GM12874 (cell line): ENCODE measurements around the gene XPO5.

Source experiments
- TF ChIP-seq, protein P1 (sequence below): IDR thresholded peaks from 2 replicates; pipeline ENCODE4 v1.5.1; 2011; ENCODE audit warnings: low read depth, mild to moderate bottlenecking, control low read depth, low read length, moderate library complexity; ENCODE audit not compliant: insufficient read depth

The XPO5 gene

DNA sequence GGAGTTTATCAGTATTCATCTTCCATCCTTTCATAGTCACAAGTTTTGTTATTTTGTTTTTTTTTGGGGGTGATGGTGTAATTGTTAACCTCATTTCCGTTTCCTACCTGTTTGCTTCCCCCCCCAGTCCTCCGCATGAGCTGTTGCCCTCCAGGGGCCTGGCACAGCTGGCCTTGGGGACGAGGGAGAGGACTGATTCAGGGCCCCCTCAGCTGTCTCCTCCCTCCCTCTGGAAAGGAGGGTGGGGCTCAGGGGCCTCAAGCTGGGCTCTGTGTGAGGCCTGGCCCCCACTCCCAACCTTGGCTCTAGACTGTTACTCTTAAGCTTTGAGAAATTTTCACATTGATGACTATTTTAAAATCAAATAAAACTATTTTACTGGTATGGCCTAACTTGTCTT, 69.7 kb downstream of the XPO5 start:
- TF ChIP-seq, protein P1, sequence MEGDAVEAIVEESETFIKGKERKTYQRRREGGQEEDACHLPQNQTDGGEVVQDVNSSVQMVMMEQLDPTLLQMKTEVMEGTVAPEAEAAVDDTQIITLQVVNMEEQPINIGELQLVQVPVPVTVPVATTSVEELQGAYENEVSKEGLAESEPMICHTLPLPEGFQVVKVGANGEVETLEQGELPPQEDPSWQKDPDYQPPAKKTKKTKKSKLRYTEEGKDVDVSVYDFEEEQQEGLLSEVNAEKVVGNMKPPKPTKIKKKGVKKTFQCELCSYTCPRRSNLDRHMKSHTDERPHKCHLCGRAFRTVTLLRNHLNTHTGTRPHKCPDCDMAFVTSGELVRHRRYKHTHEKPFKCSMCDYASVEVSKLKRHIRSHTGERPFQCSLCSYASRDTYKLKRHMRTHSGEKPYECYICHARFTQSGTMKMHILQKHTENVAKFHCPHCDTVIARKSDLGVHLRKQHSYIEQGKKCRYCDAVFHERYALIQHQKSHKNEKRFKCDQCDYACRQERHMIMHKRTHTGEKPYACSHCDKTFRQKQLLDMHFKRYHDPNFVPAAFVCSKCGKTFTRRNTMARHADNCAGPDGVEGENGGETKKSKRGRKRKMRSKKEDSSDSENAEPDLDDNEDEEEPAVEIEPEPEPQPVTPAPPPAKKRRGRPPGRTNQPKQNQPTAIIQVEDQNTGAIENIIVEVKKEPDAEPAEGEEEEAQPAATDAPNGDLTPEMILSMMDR = no peak

DNA sequence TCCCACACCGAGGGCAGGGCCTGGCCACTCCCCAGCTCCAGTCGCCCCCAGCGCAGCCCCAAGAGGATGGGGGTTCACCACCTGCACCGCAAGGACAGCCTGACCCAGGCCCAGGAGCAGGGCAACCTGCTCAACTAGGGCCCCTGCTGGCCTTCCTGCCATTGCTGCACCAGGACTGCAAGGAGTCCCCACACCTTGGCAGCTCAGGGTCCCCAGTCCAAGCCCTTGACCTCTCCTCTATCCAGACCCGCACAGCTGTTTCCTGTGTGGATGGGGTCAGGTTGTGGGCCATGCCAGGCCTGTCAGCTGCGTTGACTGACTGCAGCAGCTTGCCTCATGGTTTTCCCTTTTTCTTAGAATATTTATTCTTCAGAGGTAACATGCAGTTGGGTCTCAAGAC, 70.1 kb downstream of the XPO5 start:
- TF ChIP-seq, protein P1 = no peak

DNA sequence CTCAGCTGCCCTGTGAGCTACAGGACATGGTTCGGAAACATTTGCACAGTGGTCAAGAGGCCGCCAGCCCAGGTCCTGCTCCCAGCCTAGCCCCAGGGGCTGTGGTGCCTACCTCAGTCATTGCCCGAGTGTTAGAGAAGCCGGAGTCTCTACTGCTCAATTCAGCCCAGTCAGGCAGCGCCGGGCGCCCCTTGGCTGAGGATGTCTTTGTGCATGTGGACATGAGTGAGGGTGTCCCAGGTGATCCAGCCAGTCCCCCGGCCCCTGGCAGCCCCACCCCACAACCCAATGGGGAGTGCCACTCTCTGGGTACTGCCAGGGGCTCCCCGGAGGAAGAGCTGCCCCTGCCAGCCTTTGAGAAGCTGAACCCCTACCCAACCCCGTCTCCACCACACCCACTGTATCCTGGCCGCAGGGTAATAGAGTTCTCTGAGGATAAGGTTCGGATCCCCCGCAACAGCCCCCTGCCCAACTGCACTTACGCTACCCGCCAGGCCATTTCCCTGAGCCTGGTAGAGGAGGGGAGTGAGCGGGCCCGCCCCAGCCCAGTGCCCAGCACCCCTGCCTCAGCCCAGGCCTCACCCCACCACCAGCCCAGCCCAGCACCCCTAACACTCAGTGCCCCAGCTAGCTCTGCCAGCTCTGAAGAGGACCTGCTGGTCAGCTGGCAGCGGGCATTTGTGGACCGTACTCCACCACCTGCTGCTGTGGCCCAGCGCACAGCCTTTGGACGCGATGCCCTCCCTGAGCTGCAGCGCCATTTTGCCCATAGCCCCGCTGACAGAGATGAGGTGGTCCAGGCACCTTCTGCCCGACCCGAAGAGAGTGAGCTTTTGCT, 70.9 kb downstream of the XPO5 start:
- TF ChIP-seq, protein P1 = no peak

DNA sequence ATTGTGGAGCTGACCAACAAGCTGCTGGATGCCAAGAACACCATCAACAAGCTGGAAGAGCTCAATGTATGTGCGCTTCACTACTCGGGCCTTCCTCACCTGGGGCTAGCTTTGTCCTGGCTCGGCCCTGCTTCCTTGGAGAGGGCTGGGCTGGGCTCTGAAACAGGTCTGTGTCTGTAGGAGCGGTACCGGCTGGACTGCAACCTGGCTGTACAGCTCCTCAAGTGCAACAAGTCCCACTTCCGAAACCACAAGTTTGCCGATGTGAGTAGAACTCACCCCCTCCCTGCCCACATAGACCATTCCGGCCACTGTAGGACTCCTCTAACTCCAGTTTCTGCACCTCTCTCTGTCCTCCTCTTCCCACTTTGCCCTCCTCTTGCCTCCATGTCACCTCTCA, 72.4 kb downstream of the XPO5 start:
- TF ChIP-seq, protein P1 = no peak

DNA sequence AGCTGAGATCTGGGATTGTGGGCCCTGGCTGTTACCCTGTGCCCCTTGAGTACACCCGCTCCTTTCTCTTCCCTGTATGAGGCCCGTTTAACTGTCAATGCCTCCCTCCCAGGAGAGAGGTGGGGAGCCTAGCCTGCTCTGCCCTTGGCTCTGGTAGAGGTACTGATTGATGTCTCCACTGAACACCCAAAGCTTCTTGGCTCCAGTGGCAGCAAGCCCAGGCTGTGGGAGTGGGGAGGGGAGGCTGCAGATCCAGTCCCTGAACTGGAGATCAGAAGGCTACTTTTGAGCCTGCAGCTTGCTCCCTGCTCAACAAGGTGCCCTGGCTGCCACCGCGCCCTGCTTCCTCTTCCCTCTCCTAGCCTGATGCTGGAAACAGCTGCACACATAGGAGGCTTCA, 73.2 kb downstream of the XPO5 start:
- TF ChIP-seq, protein P1 = no peak

DNA sequence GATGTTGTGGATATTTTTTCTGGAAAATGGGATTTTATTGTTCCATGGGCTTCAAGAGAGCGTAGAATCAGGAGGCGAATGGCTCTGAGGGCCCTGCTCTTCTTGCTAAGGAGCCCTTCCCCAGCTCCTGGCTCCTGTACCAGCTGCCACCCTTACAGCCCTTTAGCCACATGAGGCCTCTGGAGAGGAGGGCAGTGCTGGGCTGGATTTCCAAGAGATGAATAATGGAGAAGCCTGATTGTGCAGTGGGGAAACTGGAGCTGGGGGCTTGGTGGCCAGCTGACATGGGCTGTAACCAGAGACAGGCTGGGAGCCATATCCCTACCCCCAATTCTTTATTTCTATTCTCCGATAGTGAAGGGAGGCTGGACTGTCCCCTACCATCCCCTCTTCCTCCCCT, 74.9 kb downstream of the XPO5 start:
- TF ChIP-seq, protein P1 = no peak

DNA sequence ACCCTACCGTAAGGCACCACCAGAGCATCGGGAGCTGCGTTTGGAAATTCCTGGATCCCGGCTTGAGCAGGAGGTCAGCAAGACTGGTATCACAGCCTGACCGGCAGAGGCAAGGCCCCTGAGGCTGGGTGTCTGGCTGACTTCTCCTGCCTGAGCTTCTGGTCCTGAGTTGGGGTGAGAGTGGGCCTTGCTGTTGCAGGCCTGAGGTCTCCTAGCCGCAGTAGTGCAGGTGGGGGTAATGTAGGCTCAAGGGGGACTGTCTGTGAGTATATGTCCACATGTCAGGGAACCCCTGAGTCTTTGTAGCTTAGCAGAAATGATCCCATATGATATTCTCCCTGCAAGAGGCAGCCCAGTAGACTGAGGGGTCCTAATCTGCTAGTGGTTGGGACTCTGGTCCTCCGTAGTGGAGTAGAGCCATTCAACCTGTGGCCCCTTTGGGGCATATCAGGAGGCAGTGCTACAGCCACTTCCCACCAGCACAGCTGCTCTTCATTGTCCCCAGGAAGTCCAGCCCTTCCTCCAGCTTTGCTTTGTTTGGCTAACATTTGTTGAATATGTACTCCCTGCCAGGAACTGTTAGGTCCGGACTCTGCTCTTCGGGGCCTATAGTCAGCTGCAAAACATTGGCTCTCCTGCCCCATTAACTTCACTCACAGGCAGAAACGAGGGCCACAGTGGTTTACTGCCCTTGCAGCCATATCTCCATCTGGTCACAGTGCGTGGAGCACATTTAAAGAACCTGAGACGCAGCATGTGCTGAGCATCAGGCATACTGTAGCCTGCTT, 76.6 kb downstream of the XPO5 start:
- TF ChIP-seq, protein P1 = no peak
